IPS DF 6.9 (cell line): Measurements from ENCODE around the gene DPH1.
"Not testable (repeated sequence)": the region's sequence is repeated elsewhere in the genome, so short reads cannot be mapped to it uniquely, and the experiment has no call there.

Source experiments
- DNase-seq: peaks from one replicate; pipeline ENCODE4 v3.0.0-alpha.2; 2013; ENCODE audit warnings: low read depth, low spot score
- H3K27ac ChIP-seq: one replicate; pipeline ENCODE4 v1.5.1; 2013; ENCODE audit warnings: low read length, control low read depth
- H3K27me3 ChIP-seq: 2 replicates; pipeline ENCODE4 v1.6.1; 2013; ENCODE audit warnings: mild to moderate bottlenecking, low read length; ENCODE audit not compliant: control insufficient read depth, insufficient read depth
- H3K36me3 ChIP-seq: 2 replicates; pipeline ENCODE4 v1.6.1; 2013; ENCODE audit warnings: low read length; ENCODE audit not compliant: control insufficient read depth, insufficient read depth
- H3K4me1 ChIP-seq: 2 replicates; pipeline ENCODE4 v1.6.1; 2013; ENCODE audit warnings: low read length; ENCODE audit not compliant: control insufficient read depth, insufficient read depth
- H3K4me3 ChIP-seq: 2 replicates; pipeline ENCODE4 v1.5.1; 2013; ENCODE audit warnings: mild to moderate bottlenecking, low read length
- H3K9me3 ChIP-seq: 2 replicates; pipeline ENCODE4 v1.6.1; 2013; ENCODE audit warnings: low read length, inconsistent platforms; ENCODE audit not compliant: control insufficient read depth, insufficient read depth
- WGBS: extraction: QIAGEN DNeasy Blood & Tissue Kit; methylation state at CpG from one replicate; pipeline ENCODE4 v1.1.7; 2013; ENCODE audit warnings: mixed read lengths, missing lambda C conversion rate; ENCODE audit not compliant: insufficient read length, insufficient coverage; 5-methylcytosine and 5-hydroxymethylcytosine counted together

Gene DPH1

GRCh38 chr17:2009737-2010136 lies 20.2 kb upstream of the DPH1 start:
- no peaks in the 10 kb centered on the region for H3K9me3 ChIP-seq
- H3K27ac ChIP-seq = no peak overlapping the region
- peaks cover 1% of the 10 kb centered on the region; the same call in 1 of the 2 replicates for H3K4me1 ChIP-seq
- H3K4me3 ChIP-seq = no peak overlapping the region
- no peak for DNase-seq
- H3K36me3 ChIP-seq = no peaks in the 10 kb centered on the region
- H3K27me3 ChIP-seq = no peaks in the 10 kb centered on the region
- WGBS = no CpG with 5 or more reads among the region's 10 CpGs

- no peak for DNase-seq
- H3K36me3 ChIP-seq = no peaks in the 10 kb centered on the region
- no peaks in the 10 kb centered on the region for H3K27me3 ChIP-seq
- WGBS = no CpG with 5 or more reads among the region's 24 CpGs
- H3K4me1 ChIP-seq = peaks cover 1% of the 10 kb centered on the region; the same call in 1 of the 2 replicates
- no peak overlapping the region for H3K27ac ChIP-seq
- H3K9me3 ChIP-seq = no peaks in the 10 kb centered on the region
- no peak overlapping the region for H3K4me3 ChIP-seq
Measured at GRCh38 chr17:2011411-2012371, 18.3 kb upstream of the DPH1 start.

- Histone ChIP-seq H3K4me3 (no peak overlapping the region), H3K4me1 (peaks cover 2% of the 10 kb centered on the region; the same call in 1 of the 2 replicates), H3K27me3 (no peaks in the 10 kb centered on the region), H3K9me3 (no peaks in the 10 kb centered on the region), H3K27ac (no peak overlapping the region), H3K36me3 (no peaks in the 10 kb centered on the region)
- no CpG with 5 or more reads among the region's 4 CpGs for WGBS
- DNase-seq = no peak
Measured at GRCh38 chr17:2012499-2012898, 17.5 kb upstream of the DPH1 start.

GRCh38 chr17:2013220-2013993 lies 16.5 kb upstream of the DPH1 start:
- not testable (repeated sequence) for H3K27me3 ChIP-seq, H3K36me3 ChIP-seq, H3K4me1 ChIP-seq, H3K4me3 ChIP-seq, DNase-seq, H3K27ac ChIP-seq, H3K9me3 ChIP-seq
- WGBS = no CpG with 5 or more reads among the region's 6 CpGs

GRCh38 chr17:2013994-2014317 lies 16.0 kb upstream of the DPH1 start:
- Histone ChIP-seq H3K27ac (no peak overlapping the region), H3K4me3 (no peak overlapping the region), H3K27me3 (no peaks in the 10 kb centered on the region), H3K36me3 (no peaks in the 10 kb centered on the region), H3K4me1 (peaks cover 2% of the 10 kb centered on the region; the same call in 1 of the 2 replicates), H3K9me3 (no peaks in the 10 kb centered on the region)
- no CpG with 5 or more reads among the region's 1 CpG for WGBS
- no peak for DNase-seq

GRCh38 chr17:2015314-2015713 lies 14.6 kb upstream of the DPH1 start:
- no CpG with 5 or more reads among the region's 14 CpGs for WGBS
- Histone ChIP-seq H3K4me3 (no peak overlapping the region), H3K27ac (no peak overlapping the region), H3K36me3 (no peaks in the 10 kb centered on the region), H3K27me3 (peaks cover 3% of the 10 kb centered on the region; the same call in 1 of the 2 replicates), H3K9me3 (no peaks in the 10 kb centered on the region), H3K4me1 (peaks cover 2% of the 10 kb centered on the region; the same call in 1 of the 2 replicates)
- DNase-seq = no peak

GRCh38 chr17:2016494-2016893 lies 13.5 kb upstream of the DPH1 start:
- Histone ChIP-seq H3K27ac (no peak overlapping the region), H3K4me3 (no peak overlapping the region), H3K9me3 (no peaks in the 10 kb centered on the region), H3K27me3 (peaks cover 8% of the 10 kb centered on the region; the same call in 1 of the 2 replicates), H3K4me1 (peaks cover 1% of the 10 kb centered on the region; the same call in 1 of the 2 replicates), H3K36me3 (no peaks in the 10 kb centered on the region)
- no CpG with 5 or more reads among the region's 20 CpGs for WGBS
- no peak for DNase-seq

- Histone ChIP-seq H3K27me3 (peaks cover 10% of the 10 kb centered on the region; the same call in 1 of the 2 replicates), H3K4me3 (no peak overlapping the region), H3K4me1 (0 out of 2 replicates have a peak, but pooled peaks cover 1% of the 10 kb centered on the region), H3K27ac (no peak overlapping the region), H3K9me3 (no peaks in the 10 kb centered on the region), H3K36me3 (no peaks in the 10 kb centered on the region)
- no CpG with 5 or more reads among the region's 19 CpGs for WGBS
- DNase-seq = no peak
Measured at GRCh38 chr17:2017274-2017941, 12.5 kb upstream of the DPH1 start.

- H3K36me3 ChIP-seq = no peaks in the 10 kb centered on the region
- 0 out of 2 replicates have a peak, but pooled peaks cover 1% of the 10 kb centered on the region for H3K4me1 ChIP-seq
- no peaks in the 10 kb centered on the region for H3K9me3 ChIP-seq
- peaks cover 23% of the 10 kb centered on the region for H3K27me3 ChIP-seq
- no peak for DNase-seq
- no peak overlapping the region for H3K4me3 ChIP-seq
- no CpG with 5 or more reads among the region's 24 CpGs for WGBS
- no peak overlapping the region for H3K27ac ChIP-seq
Measured at GRCh38 chr17:2018716-2019510, 11.0 kb upstream of the DPH1 start.
